GM12864 (cell line): ENCODE measurements around the gene PEX11G.

ENCODE experiments used
- DNase-seq: peaks from one replicate; pipeline ENCODE4 v3.0.0-alpha.2; 2011; ENCODE audit warnings: low read depth
- H3K4me3 ChIP-seq: 2 replicates; pipeline ENCODE4 v1.5.1; 2011; ENCODE audit warnings: mild to moderate bottlenecking, low read depth, low read length, control low read depth
- TF ChIP-seq, protein P1 (sequence below): IDR thresholded peaks from 2 replicates; pipeline ENCODE4 v1.5.1; 2011; ENCODE audit warnings: low read depth, mild to moderate bottlenecking, moderate library complexity, low read length, control low read depth, inconsistent platforms; ENCODE audit errors: missing control alignments

Gene PEX11G

GRCh38 chr19:7478843-7479227, 10.0 kb downstream of the PEX11G start:
- H3K4me3 ChIP-seq: no peak overlapping the region
- TF ChIP-seq, protein P1, sequence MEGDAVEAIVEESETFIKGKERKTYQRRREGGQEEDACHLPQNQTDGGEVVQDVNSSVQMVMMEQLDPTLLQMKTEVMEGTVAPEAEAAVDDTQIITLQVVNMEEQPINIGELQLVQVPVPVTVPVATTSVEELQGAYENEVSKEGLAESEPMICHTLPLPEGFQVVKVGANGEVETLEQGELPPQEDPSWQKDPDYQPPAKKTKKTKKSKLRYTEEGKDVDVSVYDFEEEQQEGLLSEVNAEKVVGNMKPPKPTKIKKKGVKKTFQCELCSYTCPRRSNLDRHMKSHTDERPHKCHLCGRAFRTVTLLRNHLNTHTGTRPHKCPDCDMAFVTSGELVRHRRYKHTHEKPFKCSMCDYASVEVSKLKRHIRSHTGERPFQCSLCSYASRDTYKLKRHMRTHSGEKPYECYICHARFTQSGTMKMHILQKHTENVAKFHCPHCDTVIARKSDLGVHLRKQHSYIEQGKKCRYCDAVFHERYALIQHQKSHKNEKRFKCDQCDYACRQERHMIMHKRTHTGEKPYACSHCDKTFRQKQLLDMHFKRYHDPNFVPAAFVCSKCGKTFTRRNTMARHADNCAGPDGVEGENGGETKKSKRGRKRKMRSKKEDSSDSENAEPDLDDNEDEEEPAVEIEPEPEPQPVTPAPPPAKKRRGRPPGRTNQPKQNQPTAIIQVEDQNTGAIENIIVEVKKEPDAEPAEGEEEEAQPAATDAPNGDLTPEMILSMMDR: no peak
- DNase-seq: no peak

DNA sequence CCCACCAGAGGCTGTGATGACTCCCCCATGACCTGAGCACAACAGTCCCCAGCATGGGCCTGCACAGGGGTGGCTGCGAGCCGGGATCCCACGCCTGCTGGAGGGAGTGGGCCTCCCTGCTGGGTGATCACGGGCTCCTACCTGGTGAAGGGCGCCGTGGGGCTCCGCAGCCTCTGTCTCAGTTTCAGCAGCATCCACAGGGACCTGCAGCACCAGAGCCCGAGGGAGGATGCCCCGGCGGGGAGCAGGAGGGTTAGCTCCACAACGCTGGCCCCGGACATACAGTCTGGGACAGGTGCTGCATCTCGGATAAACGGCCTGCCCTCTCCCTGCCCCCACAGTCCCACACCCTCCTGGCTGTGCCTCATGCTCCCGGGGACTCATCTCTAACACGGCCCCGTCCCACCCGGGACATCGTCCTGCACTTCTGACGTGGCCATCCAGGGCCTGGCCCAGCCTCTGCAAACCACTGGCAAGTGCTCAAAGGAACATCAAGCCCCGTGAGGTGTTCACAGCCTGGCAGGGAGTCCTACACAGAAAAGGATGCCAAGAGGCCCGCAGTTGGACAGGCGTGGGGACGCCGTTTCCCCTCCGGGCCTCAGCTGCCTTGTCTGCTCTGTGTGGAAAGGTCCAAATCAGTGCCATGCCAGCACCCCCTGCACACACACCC, 10.5 kb downstream of the PEX11G start:
- no peak for DNase-seq
- TF ChIP-seq, protein P1: no peak
- H3K4me3 ChIP-seq: no peak overlapping the region

- no peak for DNase-seq
- H3K4me3 ChIP-seq: no peak overlapping the region
- TF ChIP-seq, protein P1: no peak
Measured at GRCh38 chr19:7477758-7478157, 11.1 kb downstream of the PEX11G start.

DNA sequence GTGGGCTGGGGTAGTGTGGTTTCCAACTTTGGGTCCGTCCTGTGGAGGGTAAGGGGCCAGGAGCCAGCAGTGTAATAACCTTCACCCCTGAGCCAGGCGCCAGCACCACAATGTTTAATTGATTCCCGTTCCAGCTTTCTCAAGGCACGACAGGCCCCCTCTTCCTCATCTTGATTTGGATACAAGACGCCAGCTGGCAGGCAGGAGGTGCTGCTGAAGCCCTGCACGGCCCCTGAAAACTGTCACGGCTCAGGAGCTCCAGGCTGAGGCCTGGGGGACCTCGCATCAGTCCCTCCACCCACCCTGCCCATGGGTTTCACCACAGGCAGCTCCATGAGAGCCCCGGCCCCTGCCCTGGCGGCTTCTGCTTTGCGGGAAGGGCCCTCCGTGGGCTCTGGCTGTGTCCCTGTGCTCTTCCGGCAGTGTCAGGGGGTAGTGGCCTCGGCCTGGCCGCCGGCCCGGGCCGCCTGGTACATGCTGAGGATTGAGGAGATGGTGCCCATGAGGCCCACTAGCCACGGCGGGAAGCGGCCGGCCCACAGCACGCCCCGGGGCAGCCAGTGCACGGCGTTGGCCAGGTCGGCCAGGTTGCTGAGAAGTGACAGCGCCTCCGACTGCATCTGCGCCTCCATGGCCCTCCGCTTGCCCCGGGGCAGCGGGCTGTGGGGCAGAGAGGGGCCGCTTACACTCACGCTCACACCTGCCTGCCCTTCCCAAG, 11.9 kb downstream of the PEX11G start:
- DNase-seq: no peak
- no peak overlapping the region for H3K4me3 ChIP-seq
- TF ChIP-seq, protein P1: no peak

- TF ChIP-seq, protein P1: no peak
- no peak overlapping the region for H3K4me3 ChIP-seq
- no peak for DNase-seq
Measured at GRCh38 chr19:7476241-7476640, 12.6 kb downstream of the PEX11G start.

DNA sequence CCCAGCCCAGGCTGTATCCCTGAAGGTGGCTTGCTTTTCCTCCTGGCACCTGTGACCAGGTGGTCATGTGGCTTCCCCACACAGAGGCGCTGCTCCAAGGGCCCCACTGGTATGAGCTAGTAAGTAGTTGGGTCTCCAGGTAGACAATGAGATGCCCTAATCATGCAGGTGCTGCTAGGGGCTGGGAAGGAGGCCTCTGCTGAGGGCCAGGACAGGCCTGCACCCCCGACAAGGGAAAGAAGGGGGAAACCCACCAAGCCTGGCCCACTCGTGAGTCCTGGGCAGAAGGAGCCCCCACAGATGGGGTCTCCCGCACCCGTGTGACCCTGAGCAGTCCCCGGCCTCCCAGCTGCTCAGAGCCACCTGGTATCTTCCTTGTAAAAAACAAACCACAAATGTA, 13.2 kb downstream of the PEX11G start:
- TF ChIP-seq, protein P1: no peak
- no peak overlapping the region for H3K4me3 ChIP-seq
- DNase-seq: no peak
